Glomerular endothelial cell (primary cell): ENCODE measurements around the gene NIBAN1. TPM values are rescaled to one million over a fixed set of nuclear protein-coding genes. Genes with fewer than 3 reads are reported as not detected.
"Not testable (repeated sequence)": the region's sequence is repeated elsewhere in the genome, so short reads cannot be mapped to it uniquely, and the experiment has no call there.

Experiments used
- DNase-seq: peaks from one replicate; pipeline ENCODE4 v3.0.0-alpha.2; 2011; ENCODE audit warnings: low read depth, low spot score; ENCODE audit errors: extremely low read depth
- total RNA-seq: library from RNA; depleted of rRNA; stranded (reverse); fragments of >200 nt; gene quantifications from 2 replicates; pipeline ENCODE4 v1.2.3, GENCODE V29; 2015

NIBAN1 gene
- total RNA-seq, 1 donor from 2014 or later = 19.7 TPM

DNA sequence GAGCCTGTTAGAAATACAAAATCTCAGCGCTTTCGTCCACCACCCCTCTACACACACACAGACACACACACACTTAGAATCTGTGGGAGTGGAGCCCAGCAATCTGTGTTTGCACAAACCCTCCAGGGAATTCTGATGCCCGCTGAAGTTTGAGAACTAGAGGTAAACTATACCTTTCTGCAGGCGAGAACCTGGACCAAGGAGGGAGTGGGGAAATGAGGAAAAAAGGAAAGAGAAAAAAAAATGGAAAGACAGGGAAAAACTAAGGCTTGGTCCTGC lies 468 bp upstream of the NIBAN1 start:
- DNase-seq = no peak

DNA sequence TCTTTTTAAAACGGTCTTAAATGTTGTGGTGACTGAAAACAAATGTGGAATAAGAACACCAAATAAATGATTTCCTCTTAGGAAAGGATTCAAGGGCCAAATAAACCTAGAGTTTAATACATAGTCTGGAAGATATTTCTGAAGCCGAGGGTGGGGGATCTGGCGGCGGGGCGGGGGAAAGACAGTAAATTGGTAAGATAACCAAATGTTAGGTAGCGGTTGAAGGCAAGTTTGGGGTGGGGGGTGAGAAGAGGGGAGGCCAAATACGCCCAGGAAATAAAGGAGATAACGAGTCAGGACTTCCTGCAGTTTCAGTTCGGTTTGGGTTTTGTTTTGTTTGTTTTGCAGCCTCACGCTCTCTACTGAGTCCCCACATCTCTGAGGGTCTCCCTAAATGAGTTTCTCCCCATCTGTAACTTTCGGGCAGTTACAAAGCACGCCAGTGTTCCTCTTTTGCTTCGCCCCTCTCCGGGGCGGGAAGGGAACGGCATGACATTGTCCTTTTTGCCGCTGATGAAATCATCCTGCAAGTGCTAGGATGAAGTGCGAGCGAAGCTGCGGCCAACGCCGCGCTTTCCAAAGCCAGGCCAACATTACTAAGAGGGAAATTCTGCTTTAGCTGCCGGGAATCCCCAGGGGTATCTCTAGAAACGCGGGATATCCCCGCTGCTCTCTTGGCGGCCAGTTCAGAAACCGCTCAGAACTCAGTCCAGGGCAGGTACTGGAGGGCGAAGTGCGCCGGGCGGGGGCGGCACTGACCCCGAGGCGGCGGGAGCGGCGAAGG lies 844 bp downstream of the NIBAN1 start:
- DNase-seq = no peak

DNA sequence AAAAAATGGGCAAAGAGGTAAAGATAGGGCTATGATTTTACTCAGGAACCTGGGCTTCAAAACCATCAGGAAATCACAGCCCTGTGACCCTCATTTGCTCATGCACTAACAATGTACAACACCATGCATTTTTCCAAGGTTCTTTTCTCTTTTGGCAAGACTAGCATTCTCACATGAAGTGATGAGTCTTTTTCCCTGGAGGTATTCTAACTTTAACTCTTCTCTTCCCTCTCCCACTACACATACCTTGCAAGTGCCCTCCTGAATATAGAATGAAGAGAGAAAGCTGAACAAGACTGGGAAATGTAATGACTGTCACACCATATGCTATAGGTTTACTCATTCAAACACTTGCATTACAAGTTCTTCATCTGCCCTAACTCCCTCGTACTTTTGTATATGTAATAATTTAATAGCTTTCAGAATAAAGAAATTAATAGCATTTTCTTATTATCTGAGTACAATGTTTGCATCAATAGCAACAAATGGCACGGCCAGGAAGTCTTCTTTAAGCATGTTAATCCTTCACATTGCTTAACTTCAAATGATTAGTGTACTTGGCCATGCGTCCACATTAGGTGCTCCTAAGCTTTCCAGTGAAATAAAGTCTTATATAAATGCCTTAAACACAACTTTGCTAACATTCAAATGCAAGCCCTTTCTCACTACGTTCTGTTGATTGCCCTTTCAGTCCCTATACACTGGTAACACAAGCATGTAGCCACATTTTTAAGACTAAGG lies 1.8 kb downstream of the NIBAN1 start:
- no peak for DNase-seq

DNA sequence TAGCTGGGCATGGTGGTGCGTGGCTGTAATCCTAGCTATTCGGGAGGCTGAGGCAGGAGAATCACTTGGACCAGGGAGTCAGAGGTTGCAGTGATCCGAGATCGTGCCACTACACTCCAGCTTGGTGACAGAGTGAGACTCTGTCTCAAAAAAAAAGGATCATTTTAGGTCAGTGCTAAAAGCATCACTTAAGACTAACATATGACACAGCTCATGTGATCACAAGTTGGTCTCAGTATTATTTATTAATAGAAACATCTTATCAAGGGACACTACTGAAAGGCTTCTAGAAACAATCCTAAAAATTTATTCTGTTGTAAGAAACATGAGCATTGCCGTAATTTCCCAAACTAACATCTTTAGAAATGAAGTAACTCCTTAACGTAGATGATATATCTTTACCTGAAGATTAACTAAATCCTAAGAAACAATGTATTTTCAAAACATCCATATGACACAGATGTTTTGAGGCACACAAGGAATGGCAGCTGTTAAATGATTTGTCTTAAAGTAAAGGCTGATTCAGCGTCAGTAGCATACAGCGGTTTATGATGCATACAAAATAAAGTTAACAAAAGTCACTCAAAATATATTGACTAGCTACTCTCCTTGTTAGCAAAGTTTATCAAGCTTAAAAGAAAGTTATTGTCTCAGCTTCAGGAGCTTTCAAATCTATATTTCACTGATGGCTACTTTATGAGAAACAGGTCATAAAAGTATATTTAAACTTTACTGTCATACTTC lies 2.6 kb downstream of the NIBAN1 start:
- no peak for DNase-seq

DNA sequence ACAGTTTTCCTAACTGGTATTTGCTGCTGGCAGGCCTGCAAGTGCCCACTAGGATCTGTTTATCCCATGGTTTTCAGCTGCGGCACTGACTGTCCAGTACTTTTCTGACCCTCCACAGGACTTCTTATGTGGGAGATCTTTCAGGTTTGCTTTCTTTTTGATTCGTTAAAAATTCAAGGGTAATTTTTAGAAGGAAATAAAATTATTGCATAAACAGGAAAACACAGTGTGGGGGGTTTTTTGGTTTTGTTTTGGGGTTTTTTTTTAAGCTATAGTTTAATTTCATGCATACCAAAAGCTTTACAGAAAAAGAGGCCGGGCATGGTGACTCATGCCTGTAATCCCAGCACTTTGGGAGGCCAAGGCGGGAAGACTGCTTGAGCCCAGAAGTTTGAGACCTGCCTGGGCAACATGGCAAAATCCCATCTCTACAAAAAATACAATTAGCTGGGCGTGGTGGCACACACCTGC lies 3.6 kb downstream of the NIBAN1 start:
- DNase-seq = no peak

DNA sequence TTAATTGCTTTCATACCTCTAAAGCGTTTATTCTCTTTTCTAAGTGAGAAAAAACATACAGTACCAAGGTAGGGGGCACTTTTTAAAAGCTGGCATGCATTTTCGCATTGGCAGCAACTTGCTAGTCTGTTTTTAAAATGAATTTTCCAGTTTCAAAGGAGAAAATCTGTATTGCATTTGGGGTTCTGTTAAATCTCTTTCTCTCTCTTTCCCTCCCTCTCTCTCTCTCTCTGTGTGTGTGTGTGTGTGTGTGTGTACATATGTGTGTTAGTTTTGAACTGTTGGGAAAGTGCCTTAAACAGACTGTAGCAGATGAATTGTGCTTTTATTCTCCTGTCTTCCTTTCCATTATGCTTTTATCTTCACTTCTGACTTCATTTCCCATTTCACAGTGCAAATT lies 7.3 kb downstream of the NIBAN1 start:
- no peak for DNase-seq

DNA sequence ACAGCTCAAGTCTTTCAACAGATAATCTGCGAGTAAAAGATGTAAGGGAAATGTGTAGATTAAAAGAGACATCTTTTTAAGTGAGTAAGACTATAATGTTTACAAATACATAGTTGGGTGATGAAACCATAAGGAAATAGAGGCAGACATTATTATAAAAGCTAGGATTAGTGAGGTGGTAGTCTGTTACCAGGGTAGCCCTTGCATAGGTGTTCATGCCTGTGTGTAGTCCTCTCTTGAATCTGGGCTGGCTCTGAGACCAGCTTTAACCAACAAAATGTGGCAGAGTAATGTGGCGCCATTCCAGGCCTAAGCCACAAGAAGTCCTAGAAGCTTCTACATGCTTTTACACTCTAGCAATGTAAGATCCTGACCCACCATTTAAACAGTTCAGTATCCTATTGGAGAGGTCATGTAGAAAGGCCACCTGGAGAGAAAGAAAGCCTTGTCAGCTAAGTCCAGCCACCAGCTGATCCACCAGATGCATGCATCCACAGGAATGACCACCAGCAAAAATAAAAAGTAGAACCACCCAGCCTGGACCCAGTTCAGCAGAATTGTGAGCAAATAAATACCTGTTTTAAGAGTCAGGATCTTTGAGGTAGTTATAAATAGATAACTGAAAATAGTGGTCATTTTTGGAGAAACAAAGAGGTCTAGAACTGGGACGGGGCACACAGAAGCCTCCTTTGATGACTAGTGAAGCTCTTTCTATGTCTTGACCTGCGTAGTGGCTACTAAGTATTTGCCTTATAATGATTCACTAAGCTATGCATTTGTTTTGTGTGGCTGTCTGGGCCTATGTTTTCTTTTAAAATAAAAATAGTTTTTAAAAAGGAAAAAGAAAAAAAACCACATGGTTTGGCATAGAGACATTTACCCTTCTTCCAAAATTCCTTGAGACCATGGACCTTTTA lies 8.1 kb downstream of the NIBAN1 start:
- DNase-seq = no peak

DNA sequence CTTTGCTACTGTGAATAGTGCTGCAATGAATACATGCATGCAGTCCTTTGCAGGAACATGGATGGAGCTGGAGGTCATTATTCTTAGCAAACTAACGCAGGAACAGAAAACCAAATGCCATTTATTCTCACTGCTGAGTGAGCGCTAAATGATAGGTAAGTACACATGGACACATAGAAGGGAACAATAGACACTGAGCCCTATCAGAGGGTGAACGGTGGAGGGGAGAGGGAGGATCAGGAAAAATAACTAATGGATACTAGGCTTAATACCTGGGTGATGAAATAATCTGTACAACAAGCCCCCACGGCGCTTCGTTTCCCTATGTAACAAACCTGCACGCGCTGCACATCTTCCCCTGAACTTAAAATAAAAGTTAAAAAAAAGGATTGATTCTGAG lies 8.9 kb downstream of the NIBAN1 start:
- no peak for DNase-seq

DNA sequence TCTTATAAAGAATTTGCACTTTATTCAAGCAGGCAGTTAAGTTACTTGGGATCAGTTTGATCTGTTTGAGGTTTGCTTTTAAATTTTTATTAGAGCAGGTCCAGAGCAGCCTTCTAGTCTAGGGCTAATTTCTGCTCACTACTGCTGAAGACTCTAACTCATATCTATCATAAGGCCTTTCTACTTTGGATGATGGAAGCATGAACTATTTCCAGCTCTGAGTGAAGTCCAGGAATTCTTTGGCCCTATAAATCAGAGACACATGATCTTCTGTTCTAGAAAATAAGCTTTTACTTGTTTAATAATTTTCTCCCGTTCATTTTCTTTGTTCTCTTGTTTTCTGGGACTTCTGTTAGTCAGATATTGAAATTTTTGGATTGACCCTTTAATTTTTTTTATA lies 14.7 kb downstream of the NIBAN1 start:
- no peak for DNase-seq

DNA sequence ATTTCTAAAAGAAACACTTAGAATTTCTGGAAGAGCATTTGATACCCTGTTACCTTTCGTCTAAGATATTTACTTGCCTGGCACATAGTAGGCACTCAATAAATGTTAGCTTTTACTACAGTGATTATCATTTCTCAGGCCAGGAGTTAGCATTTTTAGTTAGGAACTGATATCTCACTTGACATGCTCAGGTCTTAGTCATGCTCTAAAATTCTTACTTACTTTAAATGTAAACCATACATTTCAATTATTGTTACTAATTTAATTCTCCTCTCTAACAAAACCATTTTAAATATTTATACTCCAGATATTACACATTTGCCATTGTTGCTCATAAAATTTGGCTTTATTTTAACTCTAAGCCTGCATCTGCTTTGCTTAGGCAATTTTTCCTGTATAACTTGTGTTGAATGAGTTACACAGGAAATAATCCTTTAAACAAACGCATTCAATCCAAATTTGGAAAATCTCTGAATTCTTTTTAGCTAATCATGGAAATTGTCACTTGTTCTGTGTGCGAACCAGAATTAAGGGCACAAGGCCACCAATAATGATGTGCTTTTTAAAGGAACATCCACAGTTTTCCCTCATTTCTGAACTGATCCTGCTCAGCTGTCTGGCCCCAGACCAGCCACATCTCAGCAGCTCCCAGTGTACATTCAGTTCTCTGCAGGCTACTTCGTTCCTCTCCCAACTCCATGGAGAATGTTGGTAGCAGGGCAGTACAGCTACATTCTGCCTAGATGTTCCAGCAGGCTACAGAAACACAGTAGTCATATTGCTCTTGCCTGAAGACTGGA lies 15.6 kb downstream of the NIBAN1 start:
- no peak for DNase-seq

DNA sequence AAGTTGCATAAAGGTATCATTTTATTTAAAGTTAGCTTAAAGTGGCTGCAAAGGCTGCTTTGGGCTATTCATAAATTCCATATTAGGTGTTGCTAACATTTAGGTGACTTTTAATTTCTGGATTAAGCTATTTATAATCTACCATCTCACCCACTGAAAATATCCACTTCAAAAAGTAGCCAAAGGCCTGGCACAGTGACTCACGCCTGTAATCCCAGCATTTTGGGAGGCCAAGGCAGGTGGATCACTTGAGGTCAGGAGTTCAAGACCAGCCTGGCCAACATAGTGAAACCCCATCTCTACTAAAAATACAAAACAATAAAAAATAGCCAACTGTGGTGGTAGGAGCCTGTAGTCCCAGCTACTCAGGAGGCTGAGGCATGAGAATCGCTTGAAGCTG lies 16.4 kb downstream of the NIBAN1 start:
- not testable (repeated sequence) for DNase-seq

DNA sequence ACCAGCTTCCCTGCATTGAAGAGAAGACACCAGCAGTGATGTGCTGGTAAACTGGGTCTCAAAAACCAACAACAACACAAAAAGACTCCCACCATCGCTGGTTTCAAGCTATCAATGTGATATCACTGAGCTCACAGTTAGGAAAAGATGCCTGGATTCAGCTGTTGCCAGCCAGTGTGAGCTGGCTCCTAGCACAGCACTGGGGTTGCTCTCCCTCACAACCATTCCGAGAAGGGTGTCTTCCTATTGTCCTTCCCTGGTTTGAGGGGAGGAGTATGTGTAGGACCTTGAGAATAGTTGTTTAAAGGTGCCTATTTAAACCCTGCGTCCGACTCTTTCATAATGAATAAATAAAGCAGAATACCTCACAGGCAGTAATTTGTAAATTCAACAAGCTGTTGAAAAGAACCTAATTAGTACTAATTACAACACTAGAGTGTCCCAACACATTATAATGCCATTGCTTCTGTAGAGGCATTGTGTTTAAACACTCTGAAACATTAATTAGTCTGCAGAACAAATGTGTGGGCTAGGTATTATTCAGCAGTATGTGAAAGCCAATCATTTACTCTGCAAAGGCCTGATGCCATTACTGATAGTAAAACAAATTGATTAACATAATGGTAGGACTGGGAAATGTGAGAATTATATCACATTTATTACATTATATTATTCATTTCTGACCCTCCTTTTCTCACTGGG lies 17.2 kb downstream of the NIBAN1 start:
- no peak for DNase-seq

DNA sequence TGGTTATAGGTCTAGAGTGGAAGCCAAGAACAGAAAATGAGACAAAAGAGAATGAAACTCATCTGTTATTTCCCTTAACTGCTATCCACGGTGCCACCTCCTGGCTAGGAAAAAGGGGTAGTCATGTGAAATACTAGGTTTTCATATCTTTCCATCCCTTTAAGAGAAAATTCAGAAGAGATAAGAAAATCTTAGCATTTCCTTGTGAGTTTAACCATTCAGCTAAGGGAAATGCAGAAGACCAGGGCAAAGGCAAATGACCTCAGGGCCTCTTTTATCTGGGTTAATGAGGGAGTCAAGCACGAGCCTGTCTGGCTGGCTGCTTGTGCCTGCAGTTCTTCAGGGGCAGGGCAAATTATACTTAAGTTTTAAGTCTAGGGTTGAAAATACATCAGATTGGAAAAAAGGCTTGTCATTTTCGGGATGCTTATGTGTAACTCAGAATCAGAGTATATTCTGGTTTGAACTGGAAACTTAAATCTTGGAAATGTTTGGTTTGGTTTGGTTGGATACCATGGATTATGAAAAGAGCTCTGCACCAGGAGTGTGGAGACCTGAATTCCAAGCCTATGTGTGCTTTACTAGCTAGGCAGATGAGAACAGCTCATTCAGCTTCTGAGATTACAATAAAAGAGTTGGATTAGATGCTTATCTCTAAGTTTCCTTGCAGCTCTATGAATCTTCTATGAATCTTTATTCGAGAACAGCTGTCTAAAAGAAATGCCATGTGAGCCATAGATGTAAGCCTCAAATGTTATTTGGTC lies 19.9 kb downstream of the NIBAN1 start:
- DNase-seq = no peak

DNA sequence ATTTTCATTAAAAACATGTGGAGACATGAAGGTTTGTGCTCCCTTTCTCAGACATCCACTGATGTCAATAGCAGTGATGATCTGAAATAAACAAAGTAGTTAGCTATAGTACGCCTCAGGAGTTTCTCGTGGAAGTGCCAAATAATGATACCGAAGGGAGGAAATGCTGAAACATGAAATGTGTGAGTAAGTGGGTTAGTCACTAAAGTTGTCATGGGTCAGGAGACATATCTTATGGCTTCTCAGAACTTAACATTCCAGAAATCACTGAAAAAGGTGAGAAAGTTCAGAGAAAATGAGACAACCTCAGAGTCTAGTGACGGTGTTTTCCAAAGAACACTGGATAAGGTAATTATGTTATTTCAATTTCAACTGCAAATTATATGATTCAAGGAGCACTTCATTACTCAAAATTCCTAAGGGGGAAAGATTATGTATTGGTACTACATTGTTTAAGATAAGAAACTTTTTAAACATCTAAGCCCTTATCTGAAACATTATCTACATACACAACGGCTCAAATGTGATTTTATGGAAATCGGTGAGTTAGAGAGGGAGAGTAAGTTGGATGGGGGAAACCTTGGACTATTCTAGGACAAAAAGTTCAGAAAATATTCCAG lies 20.6 kb downstream of the NIBAN1 start:
- no peak for DNase-seq

DNA sequence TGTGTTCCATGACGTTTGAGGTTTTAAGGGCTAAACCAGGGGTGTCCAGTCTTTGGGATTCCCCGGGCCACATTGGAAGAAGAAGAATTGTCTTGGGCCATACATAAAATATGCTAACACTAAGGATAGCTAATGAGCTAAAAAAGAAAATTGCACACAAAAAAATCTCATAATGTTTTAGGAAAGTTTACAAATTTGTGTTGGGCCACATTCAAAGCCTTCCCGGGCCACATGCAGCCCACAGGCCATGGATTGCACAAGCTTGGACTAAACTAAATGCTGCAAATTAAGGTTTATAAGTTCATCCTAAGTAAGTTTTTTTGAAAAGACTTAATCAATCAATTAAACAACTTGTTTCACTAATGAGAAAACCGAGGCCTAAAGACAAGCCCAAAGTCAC lies 21.9 kb downstream of the NIBAN1 start:
- DNase-seq = no peak

DNA sequence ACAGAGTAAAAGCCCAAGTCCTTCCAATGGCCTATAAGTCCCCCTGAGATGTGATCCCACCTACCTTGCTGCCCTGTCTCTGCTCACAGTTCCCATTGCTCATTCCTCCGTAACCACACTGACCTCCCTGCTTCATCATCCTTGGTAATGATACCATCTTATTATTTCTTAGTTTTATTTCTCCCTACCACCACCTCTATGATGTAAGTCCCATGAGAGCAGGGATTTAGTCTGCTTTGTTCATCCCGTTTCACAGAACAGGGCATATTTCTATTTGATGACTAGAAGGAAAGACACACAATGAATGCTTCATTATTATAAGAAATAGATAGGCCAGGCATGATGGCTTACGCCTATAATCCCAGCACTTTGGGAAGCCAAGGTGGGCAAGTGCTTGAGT lies 22.5 kb downstream of the NIBAN1 start:
- DNase-seq = no peak

DNA sequence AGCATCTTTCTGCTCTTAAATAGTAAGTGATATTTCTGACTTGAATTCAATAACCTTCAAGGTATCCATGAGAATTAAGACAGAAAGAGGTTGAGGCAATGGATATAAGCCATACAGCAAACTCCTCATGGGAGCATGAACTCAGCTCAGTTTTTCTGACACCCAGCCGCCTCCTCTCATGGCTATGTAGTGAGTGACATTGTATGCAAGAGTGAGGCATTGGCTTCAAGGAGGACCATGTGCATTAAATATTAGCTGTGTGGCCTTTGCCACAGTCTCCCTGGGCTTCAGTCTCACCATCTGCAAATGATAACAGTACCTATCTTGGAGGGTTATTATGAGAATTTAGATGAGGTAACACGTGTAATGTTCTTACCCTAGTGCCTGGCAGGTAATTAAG lies 23.4 kb downstream of the NIBAN1 start:
- no peak for DNase-seq

DNA sequence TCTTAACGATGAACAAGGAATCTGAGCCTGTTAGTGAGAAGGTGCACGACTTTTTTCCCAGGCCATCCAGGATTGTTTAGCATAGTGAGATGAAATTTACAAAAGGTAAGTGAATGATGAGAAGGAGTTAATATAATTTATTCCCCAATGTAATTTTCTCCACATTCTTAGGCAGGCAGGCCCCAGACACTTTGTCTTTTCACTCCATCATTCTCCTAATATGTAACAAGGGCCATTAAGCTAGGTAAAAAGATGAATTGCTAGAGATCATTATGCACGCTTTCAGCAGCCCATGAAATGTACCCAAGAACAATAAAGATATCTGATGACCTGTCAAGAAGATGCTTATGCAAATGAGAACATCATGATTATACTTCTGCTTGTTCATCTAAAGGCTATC lies 24.1 kb downstream of the NIBAN1 start:
- no peak for DNase-seq
